H1 (cell line): ENCODE results near the gene GRAP. TPM values are rescaled to one million over a fixed set of nuclear protein-coding genes. Genes with fewer than 3 reads are reported as not detected.

Source experiments
- CTCF ChIP-seq, 3 experiments: IDR thresholded peaks; 1 replicate in 2 of 3; 2 replicates in 1 of 3; pipeline versions ENCODE4 v1.5.1 to v1.6.1; 2011; ENCODE audit warnings: low read length in 3 of 3, mild to moderate bottlenecking in 3 of 3, inconsistent platforms in 2 of 3, low read depth in 1 of 3, moderate library complexity in 1 of 3; ENCODE audit not compliant: insufficient read depth in 1 of 3; ENCODE audit errors: control extremely low read depth in 1 of 3
- NANOG ChIP-seq: IDR thresholded peaks from 2 replicates; pipeline ENCODE4 v1.6.1; 2011; ENCODE audit warnings: low read length, low read depth, mild to moderate bottlenecking, inconsistent platforms; ENCODE audit not compliant: insufficient read depth, poor library complexity, severe bottlenecking
- SAP30 ChIP-seq: fragments of 300-600 bp; sonication (generic); IDR thresholded peaks from 2 replicates; pipeline ENCODE4 v1.7.1; 2012; ENCODE audit warnings: low read length, moderate library complexity, mild to moderate bottlenecking, inconsistent platforms; ENCODE audit not compliant: insufficient read depth, insufficient replicate concordance
- SUZ12 ChIP-seq: fragments of 200-600 bp; sonication (generic); IDR thresholded peaks from 2 replicates; pipeline ENCODE4 v1.6.1; 2012; ENCODE audit warnings: mild to moderate bottlenecking, inconsistent platforms, low read length, moderate library complexity, mixed read lengths
- TEAD4 ChIP-seq: IDR thresholded peaks from 2 replicates; pipeline ENCODE4 v1.6.1; 2012; ENCODE audit warnings: low read depth, low read length, inconsistent platforms, mixed read lengths
- polyA plus RNA-seq, 7 experiments: library from polyadenylated mRNA; depleted of rRNA in 3 of 7; stranded (reverse) in 5 of 7; unstranded in 2 of 7; fragments of >200 nt in 5 of 7; fragments of 200-250 nt in 2 of 7; gene quantifications; 1 replicate in 5 of 7; 2 replicates in 1 of 7; 4 replicates in 1 of 7; pipeline versions ENCODE4 v1.2.1 to v1.2.3, GENCODE V29; 2011 to 2013; ENCODE audit warnings: missing spikeins in 2 of 7, mixed read lengths in 2 of 7
- total RNA-seq: library from RNA; stranded (reverse); fragmentation: NEBNext Ultra II Directional; extraction: Animal tissue kit (Norgen Biotek cat#: 25700); gene quantifications from 2 replicates; pipeline ENCODE4 v1.2.1, GENCODE V29; 2021

GRAP gene
- total and polyA plus RNA-seq, 2 of the 8 experiments (the other 6 are each of a cell fraction or from before 2014, with no cell fraction given), result 0.18 to 0.24 TPM

GRCh38 chr17:19022747-19023146, 24.0 kb downstream of the GRAP start (continued):
- TF ChIP-seq SUZ12 (no peak), CTCF (IDR thresholded peaks at IDR 0.05; ENCODE audit: control extremely low read depth in 1 of 3, insufficient read depth in 1 of 3, low read depth in 1 of 3, low read length in 3 of 3) (no peak), NANOG (no peak), TEAD4 (no peak), SAP30 (no peak)
